SK-N-SH (cell line): ENCODE measurements around the gene XPR1. TPM values are rescaled to one million over a fixed set of nuclear protein-coding genes. Genes with fewer than 3 reads are reported as not detected.

Source experiments
- CTCF ChIA-PET: fragments of 300-600, 350-600 bp; formaldehyde crosslinking; extraction: SDS; loops from one replicate; lab custom pipeline; 2021; lab: Yijun Ruan, JAX
- POLR2A ChIA-PET: fragments of 350-600 bp; sonication (Branson Sonifier 250); formaldehyde crosslinking; extraction: SDS; loops from one replicate; lab custom pipeline; 2020; ENCODE audit warnings: antibody characterized with exemption, inconsistent platforms; lab: Yijun Ruan, JAX
- DNase-seq: peaks from one replicate; pipeline ENCODE4 v3.0.0; 2012
- H2AFZ ChIP-seq: fragments of 200-600 bp; sonication (generic); 2 replicates; pipeline ENCODE4 v1.8.1; 2016; ENCODE audit warnings: antibody characterized with exemption, mild to moderate bottlenecking, low read depth
- H3F3A ChIP-seq: fragments of 200-600 bp; sonication (generic); replicated peaks from 2 replicates; pipeline ENCODE3; 2016; ENCODE audit warnings: antibody characterized with exemption, mild to moderate bottlenecking; ENCODE audit not compliant: insufficient read depth
- H3K27ac ChIP-seq, 2 experiments: fragments of 200-500 bp in 1 of 2; fragments of 200-600 bp in 1 of 2; sonication (Bioruptor generic) in 1 of 2; sonication (generic), shearing (Covaris generic) in 1 of 2; 2 replicates each; pipeline versions ENCODE4 v1.5.1 to v1.6.1; 2014 to 2016; ENCODE audit warnings: low read depth in 2 of 2, inconsistent platforms in 1 of 2, low read length in 1 of 2, mild to moderate bottlenecking in 1 of 2, mixed read lengths in 1 of 2
- H3K27me3 ChIP-seq: fragments of 200-600 bp; sonication (generic), shearing (Covaris generic); 2 replicates; pipeline ENCODE4 v1.6.1; 2016; ENCODE audit warnings: mixed run types; ENCODE audit not compliant: insufficient read depth
- H3K36me3 ChIP-seq, 2 experiments: fragments of 200-500 bp in 1 of 2; fragments of 200-600 bp in 1 of 2; sonication (Bioruptor generic) in 1 of 2; sonication (generic) in 1 of 2; replicated peaks in 1 of 2; 2 replicates each; pipeline versions ENCODE3 to v1.5.1; 2014 to 2016; ENCODE audit warnings: low read length in 1 of 2, mild to moderate bottlenecking in 1 of 2; ENCODE audit not compliant: insufficient read depth in 2 of 2, control insufficient read depth in 1 of 2
- H3K4me1 ChIP-seq, 2 experiments: fragments of 200-500 bp in 1 of 2; fragments of 200-600 bp in 1 of 2; sonication (Bioruptor generic) in 1 of 2; sonication (generic), shearing (Covaris generic) in 1 of 2; 2 replicates each; pipeline versions ENCODE4 v1.5.1 to v1.6.1; 2014 to 2016; ENCODE audit warnings: low read depth in 1 of 2, low read length in 1 of 2, mixed run types in 1 of 2; ENCODE audit not compliant: insufficient read depth in 2 of 2, control insufficient read depth in 1 of 2
- H3K4me2 ChIP-seq: fragments of 200-600 bp; sonication (generic), shearing (Covaris generic); 2 replicates; pipeline ENCODE4 v1.6.1; 2017; ENCODE audit warnings: mixed run types
- H3K4me3 ChIP-seq, 2 experiments: fragments of 200-500 bp in 1 of 2; fragments of 200-600 bp in 1 of 2; sonication (Bioruptor generic) in 1 of 2; sonication (generic), shearing (Covaris generic) in 1 of 2; 2 replicates each; pipeline versions ENCODE4 v1.5.1 to v1.8.1; 2014 to 2016; ENCODE audit warnings: low read depth in 2 of 2, inconsistent platforms in 1 of 2, low read length in 1 of 2, mild to moderate bottlenecking in 1 of 2, mixed read lengths in 1 of 2, moderate library complexity in 1 of 2
- H3K79me2 ChIP-seq: fragments of 200-600 bp; sonication (generic); 2 replicates; pipeline ENCODE4 v1.8.1; 2017; ENCODE audit warnings: mild to moderate bottlenecking; ENCODE audit not compliant: insufficient read depth
- H3K9ac ChIP-seq: fragments of 200-600 bp; sonication (generic); 2 replicates; pipeline ENCODE4 v1.6.1; 2017; ENCODE audit warnings: mixed run types
- H3K9me2 ChIP-seq: fragments of 200-600 bp; sonication (generic); 2 replicates; pipeline ENCODE4 v1.6.1; 2017; ENCODE audit warnings: mixed run types
- H3K9me3 ChIP-seq: fragments of 200-600 bp; sonication (generic); 2 replicates; pipeline ENCODE4 v1.6.1; 2017; ENCODE audit warnings: mixed run types, mild to moderate bottlenecking, moderate library complexity
- H4K20me1 ChIP-seq: fragments of 200-600 bp; sonication (generic); 2 replicates; pipeline ENCODE4 v1.6.1; 2017; ENCODE audit warnings: mild to moderate bottlenecking, mixed run types; ENCODE audit not compliant: insufficient read depth
- CHD2 ChIP-seq: fragments of 150-350 bp; IDR thresholded peaks from 2 replicates; pipeline ENCODE4 v1.6.1; 2018; ENCODE audit warnings: low read length; ENCODE audit not compliant: partially characterized antibody
- EP300 ChIP-seq, 2 experiments: IDR thresholded peaks; 2 replicates each; pipeline versions ENCODE4 v1.4.0 to v1.6.1; 2012; ENCODE audit warnings: borderline replicate concordance in 1 of 2, low read depth in 1 of 2, low read length in 1 of 2
- EZH2phosphoT487 ChIP-seq: fragments of 200-600 bp; sonication (generic); IDR thresholded peaks from 2 replicates; pipeline ENCODE4 v1.6.1; 2017; ENCODE audit warnings: low read depth, mixed run types, mild to moderate bottlenecking, antibody characterized with exemption, moderate library complexity, borderline replicate concordance
- FOSL2 ChIP-seq: IDR thresholded peaks from 2 replicates; pipeline ENCODE4 v1.4.0; 2012; ENCODE audit warnings: low read depth, mild to moderate bottlenecking, moderate library complexity, borderline replicate concordance
- FOXM1 ChIP-seq: IDR thresholded peaks from 2 replicates; pipeline ENCODE4 v1.4.0; 2012; ENCODE audit warnings: low read depth, mild to moderate bottlenecking
- GATA2 ChIP-seq: sonication (generic); formaldehyde crosslinking; IDR thresholded peaks from 2 replicates; pipeline ENCODE4 v1.5.0; 2020; ENCODE audit warnings: mild to moderate bottlenecking, missing genetic modification reagents
- IRF3 ChIP-seq: fragments of 150-350 bp; IDR thresholded peaks from 2 replicates; pipeline ENCODE4 v1.6.1; 2016; ENCODE audit warnings: mild to moderate bottlenecking, low read depth, low read length
- JUND ChIP-seq: IDR thresholded peaks from 2 replicates; pipeline ENCODE4 v1.4.0; 2012
- MEF2A ChIP-seq: IDR thresholded peaks from 2 replicates; pipeline ENCODE4 v1.4.0; 2012; ENCODE audit warnings: low read depth, borderline replicate concordance
- MXI1 ChIP-seq: IDR thresholded peaks from 2 replicates; pipeline ENCODE4 v1.6.1; 2012; ENCODE audit warnings: mild to moderate bottlenecking, low read depth, low read length, improper control_type of control experiment
- RAD21 ChIP-seq: IDR thresholded peaks from 2 replicates; pipeline ENCODE4 v1.6.1; 2012; ENCODE audit warnings: mild to moderate bottlenecking, low read length
- RCOR1 ChIP-seq: fragments of 150-350 bp; IDR thresholded peaks from 2 replicates; pipeline ENCODE4 v1.6.1; 2017; ENCODE audit warnings: antibody characterized with exemption, low read length
- RFX5 ChIP-seq: IDR thresholded peaks from 2 replicates; pipeline ENCODE4 v1.6.1; 2012; ENCODE audit warnings: mild to moderate bottlenecking, improper control_type of control experiment, low read length
- RXRA ChIP-seq: IDR thresholded peaks from 2 replicates; pipeline ENCODE4 v1.4.0; 2012; ENCODE audit warnings: low read depth, mild to moderate bottlenecking, borderline replicate concordance
- SIN3A ChIP-seq: IDR thresholded peaks from 2 replicates; pipeline ENCODE4 v1.6.1; 2012; ENCODE audit warnings: low read depth, mild to moderate bottlenecking, low read length, moderate library complexity, borderline replicate concordance
- SMC3 ChIP-seq: IDR thresholded peaks from 2 replicates; pipeline ENCODE4 v1.6.1; 2012; ENCODE audit warnings: low read depth, low read length, improper control_type of control experiment
- TAF1 ChIP-seq: IDR thresholded peaks from 2 replicates; pipeline ENCODE4 v1.6.1; 2012; ENCODE audit warnings: low read depth, mild to moderate bottlenecking, low read length, moderate library complexity, borderline replicate concordance
- TEAD4 ChIP-seq: IDR thresholded peaks from 2 replicates; pipeline ENCODE4 v1.4.0; 2012; ENCODE audit warnings: mild to moderate bottlenecking, borderline replicate concordance; ENCODE audit not compliant: insufficient read depth
- YY1 ChIP-seq: IDR thresholded peaks from 2 replicates; pipeline ENCODE4 v1.4.0; 2012; ENCODE audit warnings: low read depth, mild to moderate bottlenecking
- WGBS: methylation state at CpG from one replicate; pipeline ENCODE4 v1.1.6; 2017; ENCODE audit warnings: low lambda C conversion rate; 5-methylcytosine and 5-hydroxymethylcytosine counted together
- polyA plus RNA-seq, 3 experiments: library from polyadenylated mRNA; depleted of rRNA; stranded (reverse); fragments of >200 nt; gene quantifications; 2 replicates each; pipeline ENCODE4 v1.2.3, GENCODE V29; 2012
- TF ChIP-seq, protein P1 (sequence below): IDR thresholded peaks from 2 replicates; pipeline ENCODE4 v1.4.0; 2012; ENCODE audit warnings: low read depth, borderline replicate concordance

Gene XPR1
- polyA plus RNA-seq, 1 of the 3 experiments (the other 2 are of a cell fraction): 7.9 TPM

DNA sequence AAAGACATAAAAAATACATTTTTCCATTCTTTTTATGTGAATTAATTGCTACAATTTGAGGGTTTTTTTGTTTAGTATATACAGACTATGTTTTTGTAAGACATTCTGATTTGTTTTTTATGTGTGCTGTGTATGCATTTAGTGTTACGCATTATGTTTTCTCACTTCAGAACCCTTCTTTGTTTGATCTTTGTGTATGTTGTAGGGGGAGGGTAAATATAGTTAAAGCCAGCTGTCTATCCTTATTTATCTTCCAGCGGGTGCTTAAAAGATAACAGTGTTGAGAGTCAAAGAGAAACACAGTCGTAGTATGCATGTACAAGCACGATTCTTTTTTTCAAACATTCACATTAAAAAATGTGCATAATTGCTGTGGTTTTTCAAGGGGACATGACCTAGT lies 183.4 kb downstream of the XPR1 start:
- Histone ChIP-seq H3K4me3 (no peak overlapping the region), H3K79me2 (no peaks in the 10 kb centered on the region; the same call in 1 of the 2 replicates), H3F3A (peaks cover 3% of the 10 kb centered on the region), H3K4me2 (no peak overlapping the region), H3K9ac (no peak overlapping the region), H3K27me3 (no peaks in the 10 kb centered on the region), H3K9me3 (no peaks in the 10 kb centered on the region), H3K9me2 (no peaks in the 10 kb centered on the region), H4K20me1 (no peaks in the 10 kb centered on the region), H2AFZ (no peak overlapping the region), H3K4me1 (no peaks in the 10 kb centered on the region), H3K27ac (no peak overlapping the region), H3K36me3 (peaks cover 3 to 9% of the 10 kb centered on the region in 2 experiments)
- ChIA-PET CTCF (no interaction called here), POLR2A (no interaction called here)
- 83% methylated on average over 4 of the region's 4 CpGs for WGBS
- TF ChIP-seq FOXM1: no peak
- TF ChIP-seq RAD21: no peak
- TF ChIP-seq FOSL2: no peak
- TF ChIP-seq GATA2: no peak
- no peak for TF ChIP-seq MEF2A
- TF ChIP-seq RXRA: no peak
- TF ChIP-seq, protein P1, sequence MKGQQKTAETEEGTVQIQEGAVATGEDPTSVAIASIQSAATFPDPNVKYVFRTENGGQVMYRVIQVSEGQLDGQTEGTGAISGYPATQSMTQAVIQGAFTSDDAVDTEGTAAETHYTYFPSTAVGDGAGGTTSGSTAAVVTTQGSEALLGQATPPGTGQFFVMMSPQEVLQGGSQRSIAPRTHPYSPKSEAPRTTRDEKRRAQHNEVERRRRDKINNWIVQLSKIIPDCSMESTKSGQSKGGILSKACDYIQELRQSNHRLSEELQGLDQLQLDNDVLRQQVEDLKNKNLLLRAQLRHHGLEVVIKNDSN: no peak
- TF ChIP-seq RCOR1: no peak
- TF ChIP-seq RFX5: no peak
- TF ChIP-seq CHD2: no peak
- TF ChIP-seq MXI1: no peak
- no peak for TF ChIP-seq EP300 (IDR thresholded peaks at IDR 0.05; ENCODE audit: borderline replicate concordance in 1 of 2, low read depth in 1 of 2, low read length in 1 of 2)
- no peak for TF ChIP-seq YY1
- no peak for TF ChIP-seq JUND
- TF ChIP-seq TAF1: no peak
- no peak for TF ChIP-seq SMC3
- TF ChIP-seq EZH2phosphoT487: no peak
- TF ChIP-seq TEAD4: no peak
- TF ChIP-seq IRF3: no peak
- DNase-seq: no peak

GRCh38 chr1:180816132-180816531 lies 184.3 kb downstream of the XPR1 start:
- Histone ChIP-seq H3F3A (peaks cover 3% of the 10 kb centered on the region), H3K27me3 (no peaks in the 10 kb centered on the region), H3K36me3 (peaks cover 3 to 13% of the 10 kb centered on the region in 2 experiments), H4K20me1 (no peaks in the 10 kb centered on the region), H2AFZ (no peak overlapping the region), H3K4me1 (no peaks in the 10 kb centered on the region), H3K9me3 (peaks cover 2% of the 10 kb centered on the region; the same call in 1 of the 2 replicates), H3K9ac (no peak overlapping the region), H3K9me2 (no peaks in the 10 kb centered on the region), H3K4me3 (no peak overlapping the region), H3K4me2 (no peak overlapping the region), H3K79me2 (no peaks in the 10 kb centered on the region; the same call in 1 of the 2 replicates), H3K27ac (no peak overlapping the region)
- DNase-seq: no peak
- CTCF ChIA-PET: no interaction called here
- no peak for TF ChIP-seq SIN3A
- TF ChIP-seq RFX5: no peak
- no peak for TF ChIP-seq TEAD4
- no peak for TF ChIP-seq EP300 (IDR thresholded peaks at IDR 0.05; ENCODE audit: borderline replicate concordance in 1 of 2, low read depth in 1 of 2, low read length in 1 of 2)
- 93% methylated on average over 10 of the region's 10 CpGs for WGBS
- POLR2A ChIA-PET: no interaction called here
